GM21367 (cell line): ENCODE measurements around the gene RAP2A.

Experiments used
- ATAC-seq: cut with Tn5 transposase; IDR thresholded peaks from one replicate; pipeline ENCODE4 v1.9.1; 2021; ENCODE audit not compliant: unreplicated experiment

RAP2A gene

GRCh38 chr13:97446448-97446847, 12.5 kb downstream of the RAP2A start:
- ATAC-seq = no peak

DNA sequence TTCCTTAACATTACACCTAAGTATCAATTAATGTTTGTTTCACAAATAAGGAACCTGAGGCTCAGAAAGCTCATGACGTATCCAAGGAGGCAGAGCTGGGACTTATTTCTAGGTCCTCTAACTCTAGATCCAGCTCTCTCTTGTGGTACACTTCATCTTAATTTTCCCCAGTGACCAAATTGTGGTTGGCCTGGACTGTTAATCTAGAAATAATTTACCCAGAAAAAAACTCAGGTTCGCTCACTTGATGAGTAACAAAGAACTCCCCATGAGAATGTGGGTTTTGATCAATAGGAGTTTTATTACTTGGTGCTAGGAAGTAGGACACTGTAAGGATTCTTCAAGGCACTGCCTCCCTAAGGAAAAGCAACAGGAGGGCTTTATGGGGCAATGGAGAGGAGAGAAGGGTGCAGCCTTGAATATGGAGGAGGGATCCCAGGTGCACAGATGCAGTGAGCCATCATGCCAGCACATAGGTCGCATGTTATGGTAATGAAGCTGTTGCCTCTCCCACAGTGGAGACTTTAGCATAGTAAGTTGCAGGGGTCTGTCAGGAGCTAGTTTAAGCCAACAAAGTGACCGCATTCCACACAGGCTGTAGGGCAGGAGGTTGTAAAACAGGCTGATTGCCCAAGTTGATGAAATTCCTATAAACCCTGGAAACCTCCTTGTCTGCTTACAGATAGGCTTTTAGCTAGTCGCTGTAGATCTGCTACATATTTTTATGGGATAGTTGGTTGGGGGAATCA, 14.7 kb downstream of the RAP2A start:
- ATAC-seq = no peak

DNA sequence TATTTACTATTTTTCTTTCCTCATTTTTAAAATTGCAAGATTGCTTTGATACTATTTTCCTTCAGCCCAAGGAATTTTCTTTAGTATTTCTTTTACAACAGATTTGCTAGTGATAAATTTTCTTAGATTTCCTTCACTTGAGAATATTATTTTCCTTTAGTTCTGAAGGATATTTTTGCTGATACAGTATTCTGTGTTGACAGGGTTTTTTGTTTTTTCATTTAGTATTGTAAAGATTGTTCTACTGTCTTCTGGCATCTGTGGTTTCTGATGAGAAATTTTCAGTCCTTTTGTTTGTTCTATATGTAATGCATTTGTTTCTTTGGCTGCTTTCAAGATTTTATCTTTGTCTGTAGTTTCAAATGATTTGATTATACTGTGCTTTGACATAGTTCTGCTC, 20.7 kb downstream of the RAP2A start:
- ATAC-seq = no peak

DNA sequence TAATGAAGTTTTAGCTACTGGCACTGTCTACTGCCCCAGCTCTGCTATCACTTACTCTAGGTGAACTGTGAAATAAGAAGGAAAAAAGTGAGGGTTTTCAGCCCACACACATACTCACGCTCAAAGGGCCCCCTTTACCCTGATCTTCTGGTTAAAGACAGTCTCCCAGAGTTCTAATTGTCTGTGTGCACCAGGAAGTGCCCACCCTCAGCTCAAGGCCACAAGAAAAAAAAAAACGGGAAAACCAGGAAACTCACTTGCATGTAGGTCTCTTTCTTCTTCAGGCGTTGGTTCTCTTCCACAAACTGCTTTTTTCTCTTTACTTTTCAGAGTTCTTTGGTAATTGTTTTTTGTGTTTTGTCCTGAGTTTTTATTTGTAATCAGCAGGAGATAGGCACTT, 22.1 kb downstream of the RAP2A start:
- ATAC-seq = no peak

- ATAC-seq = peak; percentile 32
Measured at GRCh38 chr13:97459215-97459777, 25.3 kb downstream of the RAP2A start.

- ATAC-seq = peak; percentile 94
Measured at GRCh38 chr13:97460004-97460775, 26.2 kb downstream of the RAP2A start.

GRCh38 chr13:97460853-97461252, 26.9 kb downstream of the RAP2A start:
- no peak for ATAC-seq

DNA sequence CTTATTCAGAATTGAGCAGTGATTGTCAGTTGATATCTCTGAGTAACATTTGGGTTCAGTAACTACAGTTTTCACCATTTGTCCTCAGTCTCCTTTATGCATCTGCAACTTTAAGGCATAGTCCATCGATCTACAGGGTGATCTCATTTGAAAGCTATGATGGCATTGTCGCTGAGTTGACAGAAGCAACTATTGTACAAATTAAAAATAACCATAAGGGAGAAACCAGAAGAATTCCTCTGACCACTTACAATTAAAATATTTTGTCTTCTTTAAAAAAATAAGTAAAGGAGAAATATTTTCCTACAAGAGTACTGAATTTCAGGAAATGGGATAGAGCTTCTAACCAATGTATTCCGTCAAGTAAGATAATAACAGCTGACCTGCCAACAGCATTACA, 30.6 kb downstream of the RAP2A start:
- ATAC-seq = no peak

DNA sequence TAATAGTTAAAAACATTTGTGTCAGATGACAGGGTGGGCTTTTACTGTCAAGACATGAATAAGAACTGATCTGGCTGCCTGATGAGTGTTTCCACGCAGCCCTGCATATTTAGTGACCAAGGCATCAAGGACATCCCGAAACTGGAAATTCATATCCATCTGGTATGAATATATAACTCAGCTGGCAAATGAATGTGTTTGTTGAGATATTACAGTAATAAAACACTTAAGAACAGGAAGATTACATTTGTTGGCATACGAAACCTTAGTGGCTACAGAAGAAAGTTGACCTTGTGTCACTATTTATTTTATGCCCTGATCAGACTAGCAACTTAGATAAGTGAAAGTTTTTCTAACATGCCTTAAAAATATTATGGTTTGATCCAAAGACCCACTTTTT, 32.8 kb downstream of the RAP2A start:
- ATAC-seq = no peak

- ATAC-seq = no peak
Measured at GRCh38 chr13:97468331-97468730, 34.4 kb downstream of the RAP2A start.

DNA sequence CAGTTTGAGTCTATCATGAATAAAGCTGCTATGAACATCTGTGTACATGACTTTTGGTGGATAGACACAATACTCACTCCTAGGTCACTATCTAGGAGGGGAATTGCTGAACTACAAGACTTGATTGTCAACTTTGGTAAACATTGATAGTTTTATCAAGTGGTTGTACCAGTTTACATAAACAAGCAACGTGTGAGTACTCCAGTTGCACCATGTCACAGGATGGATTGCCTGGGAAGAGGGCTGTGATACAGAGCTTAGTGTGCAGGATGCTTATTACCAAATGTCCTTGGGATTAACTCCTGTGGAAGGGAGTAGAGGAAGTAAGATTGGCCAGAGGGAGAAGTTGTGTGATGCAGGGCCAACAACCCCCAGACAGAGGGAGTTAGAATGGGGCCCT, 37.7 kb downstream of the RAP2A start:
- ATAC-seq = no peak

- no peak for ATAC-seq
Measured at GRCh38 chr13:97474349-97474980, 40.5 kb downstream of the RAP2A start.

DNA sequence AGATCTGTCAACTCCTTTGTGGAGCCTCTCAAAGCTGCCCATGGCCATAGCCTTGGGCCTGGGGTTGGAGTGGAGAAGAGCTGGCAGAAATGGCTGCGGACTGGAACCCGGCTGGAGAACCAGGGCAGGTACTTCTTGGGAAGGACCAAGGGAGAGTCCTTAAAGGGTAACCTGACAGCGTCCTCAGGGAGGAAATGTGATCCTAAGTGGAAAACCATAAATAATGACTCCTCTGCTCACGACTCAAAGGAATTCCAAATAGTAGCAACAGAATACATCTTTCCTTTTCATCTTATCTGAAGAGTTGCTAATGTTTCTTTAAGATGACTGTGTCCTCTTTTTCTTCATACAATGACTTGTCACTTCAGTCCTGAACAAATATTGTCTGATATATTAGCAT, 41.0 kb downstream of the RAP2A start:
- no peak for ATAC-seq

DNA sequence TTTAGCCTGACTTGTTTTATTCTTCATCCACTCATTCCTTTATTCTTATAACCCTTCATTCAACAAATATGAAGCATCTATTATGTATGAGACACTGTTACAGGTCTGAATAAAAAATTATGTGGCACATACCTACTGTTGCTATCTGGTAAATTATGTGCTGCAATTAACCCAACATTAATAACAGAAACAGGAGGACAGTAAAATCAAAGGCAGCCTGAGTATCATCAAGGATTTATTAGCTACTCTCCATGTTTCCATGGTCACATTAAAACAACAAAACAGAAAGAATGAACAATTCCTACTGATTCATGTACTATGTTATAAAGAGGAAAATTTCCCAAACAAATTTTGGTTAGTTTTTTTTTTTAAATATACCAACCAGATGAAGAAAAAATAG, 43.9 kb downstream of the RAP2A start:
- ATAC-seq = no peak

- ATAC-seq = no peak
Measured at GRCh38 chr13:97478247-97478646, 44.3 kb downstream of the RAP2A start.

DNA sequence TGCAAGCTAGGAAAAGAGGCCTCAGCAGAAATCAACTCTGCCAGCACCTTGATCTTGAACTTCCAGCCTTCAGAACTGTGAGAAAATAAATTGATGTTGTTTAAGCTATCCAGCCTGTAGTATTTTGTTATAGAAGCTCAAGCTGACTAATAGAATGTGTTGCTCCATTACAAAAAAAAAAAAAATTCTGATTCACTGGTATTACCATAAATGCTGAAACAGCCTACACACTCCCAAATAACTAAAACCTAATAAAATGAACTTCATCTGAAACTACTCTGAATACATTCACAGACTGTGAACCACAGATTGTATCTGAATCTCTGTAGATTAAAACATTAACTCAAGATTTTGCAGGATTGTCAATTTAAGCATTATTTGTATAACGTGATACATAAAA, 49.5 kb downstream of the RAP2A start:
- no peak for ATAC-seq

DNA sequence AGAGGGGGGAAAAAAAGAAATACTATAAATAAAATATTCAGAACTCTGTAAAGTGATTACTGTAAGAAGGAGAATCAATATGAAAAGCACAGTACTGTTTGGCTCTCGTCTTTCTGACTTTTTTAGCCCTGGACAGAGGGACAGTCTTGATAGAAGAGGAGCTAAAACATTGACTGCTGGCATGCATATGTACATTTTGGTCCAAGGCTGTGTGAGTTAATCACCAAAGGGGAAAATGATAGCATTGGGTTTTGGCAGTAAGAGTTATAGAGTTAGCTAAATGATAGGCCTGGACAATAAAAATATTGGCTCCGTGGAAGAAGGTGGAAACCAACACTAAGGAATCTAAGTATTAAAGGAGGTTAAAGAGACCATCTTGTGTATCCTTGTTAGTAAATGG, 50.3 kb downstream of the RAP2A start:
- no peak for ATAC-seq

GRCh38 chr13:97485320-97485719, 51.4 kb downstream of the RAP2A start:
- ATAC-seq = no peak

GRCh38 chr13:97490702-97491307, 56.8 kb downstream of the RAP2A start:
- no peak for ATAC-seq

GRCh38 chr13:97491452-97491851, 57.5 kb downstream of the RAP2A start:
- ATAC-seq = no peak

GRCh38 chr13:97492257-97492656, 58.3 kb downstream of the RAP2A start:
- ATAC-seq = no peak
